ENCODE results near the gene TEAD4.

The TEAD4 gene

DNA sequence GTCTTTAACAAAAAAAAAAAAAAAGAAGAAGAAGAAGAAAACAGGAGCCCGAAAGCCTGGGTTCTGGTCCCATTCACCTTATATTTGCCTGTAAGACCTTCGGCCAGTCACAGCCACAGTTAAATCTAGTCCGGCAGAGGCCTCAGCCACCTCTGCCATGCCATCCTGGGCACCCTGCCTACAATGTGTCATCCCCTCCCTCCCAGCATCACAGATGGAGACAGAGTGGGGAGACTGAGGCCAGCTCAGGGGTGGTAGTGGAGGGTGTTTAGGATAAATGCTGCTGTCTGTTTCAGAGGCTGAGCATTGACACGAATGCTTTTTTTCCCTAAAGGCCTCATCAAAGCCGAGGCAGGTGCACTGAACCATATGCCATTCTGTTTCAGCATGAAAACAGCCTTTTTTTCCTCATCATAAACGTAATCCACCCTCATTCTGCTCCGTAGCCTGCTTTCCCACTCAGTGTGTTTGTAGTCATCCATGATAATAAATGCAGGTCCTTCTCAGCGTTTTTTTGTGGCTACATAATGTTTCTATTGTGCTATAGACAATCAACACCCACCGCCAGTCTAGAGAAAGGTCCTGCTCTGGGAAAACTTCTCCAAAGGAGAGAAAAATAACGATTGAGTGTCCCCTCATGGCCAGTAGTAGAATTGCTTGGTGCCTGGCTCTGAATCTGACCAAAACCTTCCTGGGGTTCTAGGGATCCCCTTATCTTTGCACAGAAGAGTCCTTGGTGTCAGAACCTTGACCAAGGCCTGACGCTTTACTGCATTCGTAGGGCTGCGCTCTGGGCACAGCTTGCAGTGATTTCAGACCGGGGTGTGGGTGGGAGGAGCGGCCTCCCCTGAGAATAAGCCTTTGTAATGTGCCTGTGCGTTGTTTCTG lies 76.9 kb downstream of the TEAD4 start:
- no peak overlapping the region for H3K27ac ChIP-seq
- TF ChIP-seq CTCF (IDR thresholded peaks at IDR 0.05) (0 out of 2 replicates have a peak, but pooled peaks have one; percentile 12), ZFX (IDR thresholded peaks at IDR 0.05; ENCODE audit: borderline replicate concordance) (no peak)

DNA sequence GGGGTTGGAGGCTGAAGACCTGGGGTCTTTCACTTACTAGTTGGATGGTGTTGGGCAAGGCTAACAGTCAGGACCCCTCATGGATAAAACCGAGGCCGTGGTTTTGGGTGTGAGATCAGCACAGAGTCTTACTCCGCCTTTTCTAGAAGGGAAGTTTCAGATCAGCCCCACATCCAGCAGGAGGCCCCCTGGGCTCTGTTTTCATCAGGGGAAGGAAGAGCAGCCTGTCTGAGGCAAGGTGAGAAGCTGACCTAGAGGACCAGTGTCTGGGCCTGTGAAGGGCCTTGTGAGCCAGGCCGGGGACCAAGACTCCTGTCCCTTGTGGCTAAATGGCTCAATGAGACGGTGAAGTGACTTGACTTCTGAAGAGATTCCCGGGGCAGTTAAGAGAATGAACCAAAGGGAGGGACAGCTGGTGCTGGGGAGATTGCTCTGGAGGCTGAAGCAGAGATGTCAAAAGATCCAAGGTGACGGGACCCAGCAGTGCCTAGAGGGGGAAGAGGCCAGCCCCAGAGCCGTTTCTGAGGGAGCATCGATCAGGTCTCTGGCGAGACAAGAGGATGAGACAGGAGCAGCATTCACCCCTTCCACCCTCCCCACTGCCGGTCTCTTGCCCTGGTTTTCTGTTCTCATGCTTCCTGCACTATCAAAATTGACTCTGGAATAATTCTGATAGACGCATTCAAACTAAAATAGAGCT lies 77.9 kb downstream of the TEAD4 start:
- H3K27ac ChIP-seq: no peak overlapping the region
- TF ChIP-seq CTCF (IDR thresholded peaks at IDR 0.05): no peak
- TF ChIP-seq ZFX (IDR thresholded peaks at IDR 0.05; ENCODE audit: borderline replicate concordance): no peak

- no peak overlapping the region for H3K27ac ChIP-seq
- no peak for TF ChIP-seq CTCF (IDR thresholded peaks at IDR 0.05)
- no peak for TF ChIP-seq ZFX (IDR thresholded peaks at IDR 0.05; ENCODE audit: borderline replicate concordance)
Observed at GRCh38 chr12:3038166-3038565, 79.0 kb downstream of the TEAD4 start.

DNA sequence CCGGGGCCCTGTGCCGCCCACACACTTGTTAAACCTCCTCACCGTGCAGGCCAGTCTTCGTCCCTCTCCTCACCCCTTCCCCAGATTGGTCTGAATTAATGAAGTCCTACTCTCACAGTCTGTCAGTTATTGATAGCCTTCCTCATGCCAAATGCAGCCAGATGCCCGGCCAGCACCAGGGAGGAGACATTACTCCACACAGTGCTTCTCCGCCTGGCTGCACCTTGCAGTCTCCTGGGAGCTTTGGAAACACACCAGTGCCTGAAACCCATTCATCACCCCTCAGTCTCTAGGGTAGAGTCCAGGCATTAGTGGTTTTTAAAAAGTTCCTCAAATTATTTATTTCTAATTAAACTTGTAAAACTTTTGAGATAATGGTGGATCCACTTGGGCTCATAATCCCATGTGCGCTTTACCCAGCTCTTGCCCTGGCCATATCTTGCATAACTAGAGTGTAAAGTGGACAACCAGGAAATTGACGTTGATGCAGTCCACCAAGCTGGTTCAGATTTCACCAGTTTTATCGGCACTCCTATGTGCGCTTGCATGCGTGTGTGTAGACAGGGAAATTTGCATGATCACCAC lies 79.8 kb downstream of the TEAD4 start:
- TF ChIP-seq ZFX (IDR thresholded peaks at IDR 0.05; ENCODE audit: borderline replicate concordance): no peak
- no peak for TF ChIP-seq CTCF (IDR thresholded peaks at IDR 0.05)
- H3K27ac ChIP-seq: no peak overlapping the region

DNA sequence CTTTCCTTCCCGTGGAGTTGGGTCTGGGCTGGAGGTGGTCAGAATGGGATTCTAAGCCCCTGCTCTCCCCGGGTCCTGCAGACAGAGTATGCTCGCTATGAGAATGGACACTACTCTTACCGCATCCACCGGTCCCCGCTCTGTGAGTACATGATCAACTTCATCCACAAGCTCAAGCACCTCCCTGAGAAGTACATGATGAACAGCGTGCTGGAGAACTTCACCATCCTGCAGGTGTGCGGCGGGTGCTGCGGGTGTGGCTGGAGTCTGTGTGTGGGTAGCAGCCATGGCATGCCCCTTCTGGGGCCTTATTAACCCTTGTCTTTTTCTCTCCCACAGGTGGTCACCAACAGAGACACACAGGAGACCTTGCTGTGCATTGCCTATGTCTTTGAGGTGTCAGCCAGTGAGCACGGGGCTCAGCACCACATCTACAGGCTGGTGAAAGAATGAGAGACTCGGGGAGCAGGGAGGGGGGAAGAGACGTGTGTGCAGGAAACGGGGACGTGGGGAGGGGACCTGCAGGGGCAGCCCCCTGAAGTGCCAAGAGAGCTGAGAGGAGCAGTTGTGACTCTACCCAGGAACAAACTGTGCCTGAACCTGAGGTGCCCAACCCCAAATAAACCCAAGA lies 80.9 kb downstream of the TEAD4 start:
- TF ChIP-seq ZFX (IDR thresholded peaks at IDR 0.05; ENCODE audit: borderline replicate concordance) (no peak), CTCF (IDR thresholded peaks at IDR 0.05) (no peak)
- no peak overlapping the region for H3K27ac ChIP-seq

- H3K27ac ChIP-seq: no peak overlapping the region
Observed at GRCh38 chr12:3040663-3041544, 81.7 kb downstream of the TEAD4 start.

More at GRCh38 chr12:3040663-3041544, 81.7 kb downstream of the TEAD4 start:
- no peak for TF ChIP-seq ZFX (IDR thresholded peaks at IDR 0.05; ENCODE audit: borderline replicate concordance)
- TF ChIP-seq CTCF (IDR thresholded peaks at IDR 0.05): no peak

Data from 22Rv1 (cell line).